ENCODE data around the gene BMP8A. TPM values are rescaled to one million over a fixed set of nuclear protein-coding genes. Genes with fewer than 3 reads are reported as not detected.

The BMP8A gene
- total and polyA plus RNA-seq, 8 donors: 0.26 to 6.0 (median 1.5) TPM

GRCh38 chr1:39554277-39554676, 62.8 kb downstream of the BMP8A start:
- TF ChIP-seq CTCF (IDR thresholded peaks at IDR 0.05): no peak
- 77 to 82% methylated on average over 2 of the region's 2 CpGs for WGBS, 2 donors
- FAIRE-seq: no peak
- peaks cover 0 to 4% (median 0%) of the 10 kb centered on the region in 3 donors for H3K36me3 ChIP-seq
- H3K9me3 ChIP-seq: no peaks in the 10 kb centered on the region
- intact Hi-C loops (cut with DNase I): no loop called here
- H3K27ac ChIP-seq: no peak overlapping the region
- no peak for ATAC-seq
- no peaks in the 10 kb centered on the region for H3K27me3 ChIP-seq
- no peak overlapping the region for H3K4me3 ChIP-seq
- no peak for DNase-seq
- H3K4me1 ChIP-seq: no peaks in the 10 kb centered on the region

GRCh38 chr1:39561279-39561678, 69.8 kb downstream of the BMP8A start:
- no peak for TF ChIP-seq CTCF (IDR thresholded peaks at IDR 0.05)
- FAIRE-seq (no peak), DNase-seq (no peak), ATAC-seq (no peak)
- intact Hi-C loops (cut with DNase I): no loop called here
- Histone ChIP-seq H3K9me3 (no peaks in the 10 kb centered on the region), H3K36me3 (peaks cover 31 to 67% (median 60%) of the 10 kb centered on the region in 3 donors), H3K4me1 (peaks cover 6 to 10% (median 9%) of the 10 kb centered on the region in 3 donors), H3K27ac (no peak overlapping the region), H3K4me3 (no peak overlapping the region), H3K27me3 (no peaks in the 10 kb centered on the region)
- WGBS, 2 donors: 33 to 47% methylated on average over 1 of the region's 1 CpG

- Histone ChIP-seq H3K27me3 (no peaks in the 10 kb centered on the region), H3K36me3 (peaks cover 34 to 77% (median 69%) of the 10 kb centered on the region in 3 donors), H3K27ac (no peak overlapping the region), H3K4me1 (peaks cover 21 to 25% (median 24%) of the 10 kb centered on the region in 3 donors), H3K9me3 (no peaks in the 10 kb centered on the region), H3K4me3 (no peak overlapping the region)
- intact Hi-C loops (cut with DNase I): no loop called here
- TF ChIP-seq CTCF (IDR thresholded peaks at IDR 0.05): no peak
- DNase-seq (no peak), FAIRE-seq (no peak), ATAC-seq (no peak)
- WGBS, 2 donors: 77 to 79% methylated on average over 3 of the region's 3 CpGs
Measured at GRCh38 chr1:39562886-39563285, 71.5 kb downstream of the BMP8A start.

GRCh38 chr1:39563669-39564068, 72.2 kb downstream of the BMP8A start:
- H3K27ac ChIP-seq: no peak overlapping the region
- H3K4me1 ChIP-seq: peaks cover 21 to 33% (median 24%) of the 10 kb centered on the region in 3 donors
- DNase-seq (no peak), ATAC-seq (no peak), FAIRE-seq (no peak)
- H3K4me3 ChIP-seq: no peak overlapping the region
- peaks cover 34 to 85% (median 76%) of the 10 kb centered on the region in 3 donors for H3K36me3 ChIP-seq
- TF ChIP-seq CTCF (IDR thresholded peaks at IDR 0.05): no peak
- intact Hi-C loops (cut with DNase I): no loop called here
- H3K9me3 ChIP-seq: no peaks in the 10 kb centered on the region
- H3K27me3 ChIP-seq: no peaks in the 10 kb centered on the region
- 83 to 84% methylated on average over 15 of the region's 15 CpGs for WGBS, 2 donors

GRCh38 chr1:39564340-39564739, 72.9 kb downstream of the BMP8A start:
- 47 to 48% methylated on average over 7 of the region's 7 CpGs for WGBS, 2 donors
- Histone ChIP-seq H3K4me1 (peaks cover 21 to 40% (median 24%) of the 10 kb centered on the region in 3 donors), H3K4me3 (no peak overlapping the region), H3K9me3 (no peaks in the 10 kb centered on the region), H3K27me3 (no peaks in the 10 kb centered on the region), H3K36me3 (peaks cover 34 to 89% (median 80%) of the 10 kb centered on the region in 3 donors), H3K27ac (no peak overlapping the region)
- no peak for TF ChIP-seq CTCF (IDR thresholded peaks at IDR 0.05)
- no peak for DNase-seq
- intact Hi-C loops (cut with DNase I): no loop called here
- ATAC-seq: no peak
- no peak for FAIRE-seq

Measured in pancreas (tissue), 10 donors.